ENCODE results near the gene PSME1.
A peak's percentile ranks its signal among the peaks of the same experiment; 100 is the strongest.

Gene PSME1

GRCh38 chr14:24110523-24110922 is 25.5 kb upstream of the PSME1 start:
- H3K27ac ChIP-seq (ENCODE audit: low read depth, low read length): no peak overlapping the region

GRCh38 chr14:24113379-24113800 is 22.6 kb upstream of the PSME1 start:
- Histone ChIP-seq H3K4me3 (ENCODE audit: low read length) (peak overlapping the region; percentile 90), H3K27ac (ENCODE audit: low read depth, low read length) (peak overlapping the region; percentile 96), H3K27me3 (ENCODE audit: control insufficient read depth, insufficient read depth, low read length) (no peaks in the 10 kb centered on the region), H3K36me3 (ENCODE audit: control insufficient read depth, insufficient read depth, low read length) (peaks cover 6% of the 10 kb centered on the region), H3K4me1 (ENCODE audit: control insufficient read depth, insufficient read depth, low read length) (peaks cover 14% of the 10 kb centered on the region), H3K9ac (ENCODE audit: low read length) (peak overlapping the region; percentile 77)

More at GRCh38 chr14:24110523-24110922, 25.5 kb upstream of the PSME1 start:
- Histone ChIP-seq H3K27me3 (ENCODE audit: control insufficient read depth, insufficient read depth, low read length) (no peaks in the 10 kb centered on the region), H3K36me3 (ENCODE audit: control insufficient read depth, insufficient read depth, low read length) (no peaks in the 10 kb centered on the region), H3K4me1 (ENCODE audit: control insufficient read depth, insufficient read depth, low read length) (peaks cover 9% of the 10 kb centered on the region), H3K9ac (ENCODE audit: low read length) (no peak overlapping the region), H3K4me3 (ENCODE audit: low read length) (no peak overlapping the region)

DNA sequence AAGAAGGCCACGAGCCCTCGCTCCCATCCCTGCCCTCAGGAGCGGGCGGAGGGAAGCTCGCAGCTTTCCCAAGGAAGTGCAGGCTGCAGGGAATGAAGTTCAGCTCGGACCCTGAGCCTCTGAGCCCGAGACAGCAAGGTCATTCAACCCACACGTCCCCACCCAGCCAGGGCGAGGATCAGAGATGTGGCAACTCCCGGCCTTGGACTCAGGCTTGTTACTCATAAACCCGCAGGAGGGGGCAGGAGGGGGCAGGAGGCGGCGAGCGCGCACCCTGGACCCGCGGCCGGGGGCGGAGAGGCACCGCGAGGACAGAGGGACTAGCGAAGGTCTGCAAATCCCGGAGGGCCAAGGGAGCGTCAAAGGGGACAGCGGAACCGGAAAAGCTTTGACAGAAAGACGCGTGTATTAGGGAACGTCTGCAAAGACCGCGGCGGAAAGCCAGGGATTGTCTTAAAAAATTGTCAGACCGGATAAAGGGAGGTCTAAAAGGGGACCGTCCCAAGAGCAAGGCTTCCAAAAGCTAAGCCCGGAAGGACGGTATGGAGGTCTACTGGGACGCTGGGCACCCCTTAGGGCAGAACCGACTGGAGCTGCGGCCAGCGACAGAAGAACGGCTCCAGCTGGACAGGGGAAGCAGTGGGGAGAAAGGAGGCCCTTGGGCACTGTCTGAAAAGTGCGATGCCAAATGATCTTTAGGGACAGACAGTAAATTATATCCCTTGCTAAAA is 22.0 kb upstream of the PSME1 start:
- Histone ChIP-seq H3K36me3 (ENCODE audit: control insufficient read depth, insufficient read depth, low read length) (peaks cover 12% of the 10 kb centered on the region), H3K27ac (ENCODE audit: low read depth, low read length) (peak overlapping the region; percentile 96), H3K4me1 (ENCODE audit: control insufficient read depth, insufficient read depth, low read length) (peaks cover 14% of the 10 kb centered on the region), H3K27me3 (ENCODE audit: control insufficient read depth, insufficient read depth, low read length) (no peaks in the 10 kb centered on the region), H3K4me3 (ENCODE audit: low read length) (peak overlapping the region; percentile 90), H3K9ac (ENCODE audit: low read length) (peak overlapping the region; percentile 77)

GRCh38 chr14:24114532-24115421 is 21.2 kb upstream of the PSME1 start, which contains the start of the genes DCAF11 and NRL:
Gene DCAF11, plus strand, starts transcription at chr14:24114777. Its CDS starts 818 bp downstream, at chr14:24115595.
Gene NRL, minus strand, starts transcription at chr14:24114949. Its CDS starts 32,101 bp downstream, at chr14:24082848.
- Histone ChIP-seq H3K4me3 (ENCODE audit: low read length) (peak within 1 kb of the TSS; percentile 95), H3K4me1 (ENCODE audit: control insufficient read depth, insufficient read depth, low read length) (peaks cover 14% of the 10 kb centered on the region), H3K27ac (ENCODE audit: low read depth, low read length) (peak within 1 kb of the TSS; percentile 96), H3K9ac (ENCODE audit: low read length) (peak within 1 kb of the TSS; percentile 77), H3K36me3 (ENCODE audit: control insufficient read depth, insufficient read depth, low read length) (peaks cover 20% of the 10 kb centered on the region), H3K27me3 (ENCODE audit: control insufficient read depth, insufficient read depth, low read length) (no peaks in the 10 kb centered on the region)

DNA sequence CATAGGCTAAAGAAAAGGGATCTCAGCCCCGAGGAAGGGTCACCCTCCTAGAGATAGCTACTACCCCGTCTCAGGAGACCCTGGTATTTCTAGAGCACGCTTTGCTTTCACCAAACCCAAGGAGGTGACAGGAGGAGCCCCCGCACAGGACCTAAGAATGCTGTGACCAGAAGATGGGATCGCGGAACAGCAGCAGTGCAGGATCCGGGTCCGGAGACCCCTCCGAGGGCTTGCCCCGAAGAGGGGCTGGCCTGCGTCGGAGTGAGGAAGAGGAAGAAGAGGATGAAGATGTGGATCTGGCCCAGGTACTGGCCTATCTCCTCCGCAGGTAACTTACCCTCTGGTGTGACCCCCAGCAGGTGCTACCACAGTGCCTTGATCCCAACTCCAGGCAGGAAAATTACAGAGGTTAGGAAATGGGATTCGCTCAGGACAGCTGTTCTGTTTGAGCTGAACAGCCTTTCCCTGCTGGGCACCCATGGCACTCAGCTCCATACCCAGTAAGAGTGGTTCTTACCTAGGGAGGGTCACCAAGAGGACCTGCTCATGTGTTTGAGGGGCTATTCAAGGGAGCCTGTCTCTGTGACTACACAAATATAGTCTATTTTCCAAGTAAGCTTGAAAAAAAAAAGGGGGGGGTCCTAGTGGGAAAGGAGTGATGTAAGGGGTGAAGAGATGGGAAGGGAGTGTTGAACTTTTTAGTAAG is 20.4 kb upstream of the PSME1 start:
- Histone ChIP-seq H3K4me3 (ENCODE audit: low read length) (peak overlapping the region; percentile 95), H3K9ac (ENCODE audit: low read length) (peak overlapping the region; percentile 75), H3K27ac (ENCODE audit: low read depth, low read length) (peak overlapping the region; percentile 96), H3K27me3 (ENCODE audit: control insufficient read depth, insufficient read depth, low read length) (no peaks in the 10 kb centered on the region), H3K36me3 (ENCODE audit: control insufficient read depth, insufficient read depth, low read length) (peaks cover 22% of the 10 kb centered on the region), H3K4me1 (ENCODE audit: control insufficient read depth, insufficient read depth, low read length) (peaks cover 14% of the 10 kb centered on the region)

- Histone ChIP-seq H3K27ac (ENCODE audit: low read depth, low read length) (no peak overlapping the region), H3K4me1 (ENCODE audit: control insufficient read depth, insufficient read depth, low read length) (peaks cover 14% of the 10 kb centered on the region), H3K9ac (ENCODE audit: low read length) (no peak overlapping the region), H3K27me3 (ENCODE audit: control insufficient read depth, insufficient read depth, low read length) (no peaks in the 10 kb centered on the region), H3K36me3 (ENCODE audit: control insufficient read depth, insufficient read depth, low read length) (peaks cover 22% of the 10 kb centered on the region), H3K4me3 (ENCODE audit: low read length) (peak overlapping the region; percentile 95)
Measured at GRCh38 chr14:24116128-24116814, 19.7 kb upstream of the PSME1 start.

DNA sequence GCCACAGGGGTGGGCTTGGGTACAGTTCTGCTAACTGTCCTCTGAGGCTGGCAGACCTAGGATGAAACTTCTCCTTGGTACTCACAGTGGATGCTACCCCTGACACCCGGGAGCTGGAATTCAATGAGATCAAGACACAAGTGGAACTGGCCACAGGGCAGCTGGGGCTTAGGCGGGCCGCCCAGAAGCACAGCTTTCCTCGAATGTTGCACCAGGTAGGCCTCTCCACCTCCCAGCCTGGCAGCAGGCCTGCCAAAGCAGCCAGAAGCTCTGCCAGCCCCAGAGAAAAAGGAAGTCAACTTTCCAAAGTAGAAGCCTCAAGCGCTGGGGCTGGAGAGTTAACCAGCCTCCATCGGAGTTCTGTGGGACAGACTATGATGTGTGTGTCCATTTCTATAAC is 18.8 kb upstream of the PSME1 start:
- Histone ChIP-seq H3K4me1 (ENCODE audit: control insufficient read depth, insufficient read depth, low read length) (peaks cover 14% of the 10 kb centered on the region), H3K27me3 (ENCODE audit: control insufficient read depth, insufficient read depth, low read length) (no peaks in the 10 kb centered on the region), H3K4me3 (ENCODE audit: low read length) (no peak overlapping the region), H3K27ac (ENCODE audit: low read depth, low read length) (no peak overlapping the region), H3K36me3 (ENCODE audit: control insufficient read depth, insufficient read depth, low read length) (peaks cover 24% of the 10 kb centered on the region), H3K9ac (ENCODE audit: low read length) (no peak overlapping the region)

DNA sequence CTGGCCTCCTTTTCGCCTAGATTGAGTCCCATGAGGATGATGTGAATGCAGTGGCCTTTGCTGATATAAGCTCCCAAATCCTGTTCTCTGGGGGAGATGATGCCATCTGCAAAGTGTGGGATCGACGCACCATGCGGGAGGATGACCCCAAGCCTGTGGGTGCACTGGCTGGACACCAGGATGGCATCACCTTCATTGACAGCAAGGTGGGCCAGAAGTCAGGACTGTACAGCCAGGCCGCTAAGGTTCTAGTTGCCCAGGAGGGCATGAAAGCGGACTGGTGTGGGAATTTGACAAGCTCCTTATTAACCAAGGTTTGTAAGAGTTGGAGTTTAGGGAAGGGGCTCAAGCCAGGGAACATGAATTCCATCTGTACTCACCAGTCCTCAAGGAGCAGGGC is 16.3 kb upstream of the PSME1 start:
- Histone ChIP-seq H3K4me3 (ENCODE audit: low read length) (no peak overlapping the region), H3K4me1 (ENCODE audit: control insufficient read depth, insufficient read depth, low read length) (peaks cover 8% of the 10 kb centered on the region), H3K9ac (ENCODE audit: low read length) (no peak overlapping the region), H3K27me3 (ENCODE audit: control insufficient read depth, insufficient read depth, low read length) (no peaks in the 10 kb centered on the region), H3K36me3 (ENCODE audit: control insufficient read depth, insufficient read depth, low read length) (peaks cover 33% of the 10 kb centered on the region), H3K27ac (ENCODE audit: low read depth, low read length) (no peak overlapping the region)

- Histone ChIP-seq H3K4me3 (ENCODE audit: low read length) (no peak overlapping the region), H3K27ac (ENCODE audit: low read depth, low read length) (no peak overlapping the region), H3K4me1 (ENCODE audit: control insufficient read depth, insufficient read depth, low read length) (no peaks in the 10 kb centered on the region), H3K9ac (ENCODE audit: low read length) (no peak overlapping the region), H3K27me3 (ENCODE audit: control insufficient read depth, insufficient read depth, low read length) (no peaks in the 10 kb centered on the region), H3K36me3 (ENCODE audit: control insufficient read depth, insufficient read depth, low read length) (peaks cover 33% of the 10 kb centered on the region)
Measured at GRCh38 chr14:24121210-24121609, 14.8 kb upstream of the PSME1 start.

GRCh38 chr14:24122416-24122815 is 13.6 kb upstream of the PSME1 start:
- H3K4me1 ChIP-seq (ENCODE audit: control insufficient read depth, insufficient read depth, low read length): no peaks in the 10 kb centered on the region
- no peaks in the 10 kb centered on the region for H3K27me3 ChIP-seq (ENCODE audit: control insufficient read depth, insufficient read depth, low read length)
- no peak overlapping the region for H3K27ac ChIP-seq (ENCODE audit: low read depth, low read length)
- H3K9ac ChIP-seq (ENCODE audit: low read length): no peak overlapping the region
- no peak overlapping the region for H3K4me3 ChIP-seq (ENCODE audit: low read length)
- peaks cover 33% of the 10 kb centered on the region for H3K36me3 ChIP-seq (ENCODE audit: control insufficient read depth, insufficient read depth, low read length)

GRCh38 chr14:24122898-24123297 is 13.1 kb upstream of the PSME1 start:
- Histone ChIP-seq H3K36me3 (ENCODE audit: control insufficient read depth, insufficient read depth, low read length) (peaks cover 32% of the 10 kb centered on the region), H3K9ac (ENCODE audit: low read length) (no peak overlapping the region), H3K27ac (ENCODE audit: low read depth, low read length) (no peak overlapping the region), H3K4me1 (ENCODE audit: control insufficient read depth, insufficient read depth, low read length) (no peaks in the 10 kb centered on the region), H3K27me3 (ENCODE audit: control insufficient read depth, insufficient read depth, low read length) (no peaks in the 10 kb centered on the region), H3K4me3 (ENCODE audit: low read length) (no peak overlapping the region)

All from rectal smooth muscle tissue (tissue), 1 donor.